GM19438 (cell line): ENCODE measurements around the gene HTR3A.
"Not testable (repeated sequence)": the region's sequence is repeated elsewhere in the genome, so short reads cannot be mapped to it uniquely, and the experiment has no call there.

Experiments used
- ATAC-seq: cut with Tn5 transposase; IDR thresholded peaks from one replicate; pipeline ENCODE4 v1.9.1; 2021; ENCODE audit warnings: low read depth; ENCODE audit not compliant: unreplicated experiment

The HTR3A gene

DNA sequence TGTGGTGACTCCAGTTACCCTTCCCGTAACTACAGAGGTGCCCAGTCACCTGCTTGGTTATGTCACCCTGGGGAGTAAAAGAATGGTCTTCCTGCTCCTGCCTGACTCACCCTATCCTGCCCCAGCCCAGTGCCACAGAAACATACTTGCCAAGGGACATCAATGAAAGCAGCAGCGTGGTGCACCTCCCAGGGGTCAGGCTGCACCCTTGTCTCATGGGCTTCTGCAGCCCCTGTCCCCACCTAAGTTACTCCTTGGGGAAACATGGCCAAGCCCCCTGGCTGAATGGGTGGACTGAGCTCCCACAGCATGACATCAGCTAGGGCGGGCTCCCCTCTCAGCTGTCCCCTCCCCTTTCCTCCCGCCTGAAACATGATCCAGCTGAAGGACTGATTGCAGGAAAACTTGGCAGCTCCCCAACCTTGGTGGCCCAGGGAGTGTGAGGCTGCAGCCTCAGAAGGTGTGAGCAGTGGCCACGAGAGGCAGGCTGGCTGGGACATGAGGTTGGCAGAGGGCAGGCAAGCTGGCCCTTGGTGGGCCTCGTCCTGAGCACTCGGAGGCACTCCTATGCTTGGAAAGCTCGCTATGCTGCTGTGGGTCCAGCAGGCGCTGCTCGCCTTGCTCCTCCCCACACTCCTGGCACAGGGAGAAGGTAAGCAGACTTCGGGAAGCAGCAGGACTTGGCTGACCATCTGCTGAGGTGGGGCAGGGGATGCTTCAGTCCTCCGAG is at the start of gene HTR3A:
TSS of gene HTR3A (plus strand) at position 368 of the 730 bp plus-strand sequence. CDS start at position 586, 218 bp downstream.
- no peak for ATAC-seq

DNA sequence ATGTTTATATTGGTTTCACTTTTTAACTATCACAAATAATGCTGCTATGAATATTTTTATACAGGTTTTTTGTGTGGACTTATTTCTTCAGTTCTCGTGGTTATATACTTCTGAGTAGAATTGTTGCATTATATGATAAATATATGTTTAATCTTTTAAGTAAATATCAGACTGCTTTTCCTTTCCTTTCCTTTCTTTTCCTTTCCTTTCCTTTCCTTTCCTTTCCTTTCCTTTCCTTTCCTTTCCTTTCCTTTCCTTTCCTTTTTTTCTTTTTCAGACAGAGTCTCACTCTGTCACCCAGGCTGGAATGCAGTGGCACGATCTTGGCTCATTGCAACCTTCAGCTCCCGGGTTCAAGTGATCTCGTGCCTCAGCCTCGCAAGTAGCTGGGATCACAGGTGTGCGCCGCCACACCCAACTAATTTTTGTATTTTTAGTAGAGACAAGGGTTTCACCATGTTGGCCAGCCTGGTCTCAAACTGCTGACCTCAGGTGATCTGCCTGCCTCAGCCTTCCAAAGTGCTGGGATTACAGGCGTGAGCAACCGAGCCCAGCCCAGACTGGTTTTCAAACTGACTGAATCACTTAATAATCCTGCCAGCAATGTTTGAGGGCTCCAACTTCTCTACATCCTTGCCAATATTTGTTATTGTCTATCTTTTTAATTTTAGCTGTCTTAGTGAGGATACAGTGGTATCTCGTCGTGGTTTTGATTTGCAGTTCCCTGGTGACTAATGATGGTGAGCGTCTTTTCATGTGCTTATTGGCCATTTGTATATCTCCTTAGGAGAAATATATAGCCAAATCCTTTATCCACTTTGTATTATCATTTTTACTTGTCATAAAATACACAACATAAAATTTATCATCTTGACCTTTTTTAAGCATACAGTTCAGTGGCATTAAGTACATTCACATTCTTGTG is 48.4 kb upstream of the HTR3A start:
- no peak for ATAC-seq

DNA sequence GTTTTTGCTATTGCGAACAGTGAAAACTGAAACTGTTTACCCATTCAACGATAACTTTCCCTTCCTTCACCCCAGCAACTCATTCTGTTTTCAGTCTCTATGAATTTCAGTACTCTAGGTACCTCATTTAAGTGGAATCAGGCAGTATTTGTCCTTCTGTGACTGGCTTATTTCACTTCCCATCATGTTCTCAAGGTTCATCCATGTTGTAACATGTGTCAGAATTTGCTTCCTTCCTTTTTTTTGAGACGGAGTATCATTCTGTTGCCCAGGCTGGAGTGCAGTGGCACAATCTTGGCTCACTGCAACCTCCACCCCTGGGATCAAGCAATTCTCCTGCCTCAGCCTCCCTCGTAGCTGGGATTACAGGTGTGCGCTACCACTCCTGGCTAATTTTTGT is 46.6 kb upstream of the HTR3A start:
- ATAC-seq: no peak

DNA sequence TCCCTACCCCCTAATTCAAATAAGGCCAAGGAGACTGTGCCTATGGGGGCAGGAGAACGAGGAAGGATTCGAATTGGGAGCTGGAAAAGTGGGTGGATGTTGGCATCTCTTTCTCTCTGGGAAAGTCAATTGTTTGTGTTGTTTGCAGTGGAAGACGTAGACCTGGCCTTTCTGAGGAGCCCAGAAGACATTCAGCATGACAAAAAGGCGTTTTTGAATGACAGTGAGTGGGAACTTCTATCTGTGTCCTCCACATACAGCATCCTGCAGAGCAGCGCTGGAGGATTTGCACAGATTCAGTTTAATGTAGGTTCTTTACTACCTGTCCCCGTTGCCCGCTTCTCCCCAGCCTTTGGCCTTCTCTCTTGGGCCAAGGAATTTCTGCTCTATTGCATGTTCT is 42.1 kb upstream of the HTR3A start:
- ATAC-seq: no peak

DNA sequence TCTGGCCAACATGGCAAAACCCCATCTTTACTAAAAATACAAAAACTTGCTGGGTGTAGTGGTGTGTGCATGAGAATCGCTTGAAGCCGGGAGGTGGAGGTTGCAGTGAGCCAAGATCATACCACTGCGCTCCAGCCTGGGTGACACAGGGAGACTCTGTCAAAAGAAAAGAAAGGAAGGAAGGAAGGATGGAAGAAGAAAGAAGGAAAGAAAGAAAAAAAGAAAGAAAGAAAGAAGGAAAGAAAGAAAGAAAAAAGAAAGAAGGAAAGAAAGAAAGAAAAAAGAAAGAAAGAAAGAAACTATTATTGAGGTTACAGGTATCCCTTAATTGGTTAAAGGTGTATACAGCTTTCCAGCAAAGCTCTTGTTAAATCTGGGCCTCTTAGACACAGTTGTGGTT is 40.7 kb upstream of the HTR3A start:
- ATAC-seq: not testable (repeated sequence)

DNA sequence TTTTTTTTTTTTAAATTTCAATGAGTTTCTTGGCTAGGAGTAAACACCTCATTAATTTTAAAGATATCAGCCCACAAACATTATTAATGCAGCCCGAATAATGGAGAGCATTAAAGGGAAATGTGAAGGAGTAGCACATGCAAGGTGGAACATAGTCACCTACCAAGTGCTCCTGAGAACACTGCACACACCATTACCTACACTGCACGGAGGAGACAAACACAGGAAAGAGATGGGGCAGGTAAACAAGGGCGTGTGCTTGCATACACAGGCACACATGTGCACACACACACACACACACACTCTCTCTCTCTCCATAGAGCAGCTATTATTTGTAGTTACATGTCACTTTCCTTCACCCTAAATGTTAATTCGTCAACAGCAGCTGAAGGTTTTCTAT is 40.1 kb upstream of the HTR3A start:
- ATAC-seq: no peak

DNA sequence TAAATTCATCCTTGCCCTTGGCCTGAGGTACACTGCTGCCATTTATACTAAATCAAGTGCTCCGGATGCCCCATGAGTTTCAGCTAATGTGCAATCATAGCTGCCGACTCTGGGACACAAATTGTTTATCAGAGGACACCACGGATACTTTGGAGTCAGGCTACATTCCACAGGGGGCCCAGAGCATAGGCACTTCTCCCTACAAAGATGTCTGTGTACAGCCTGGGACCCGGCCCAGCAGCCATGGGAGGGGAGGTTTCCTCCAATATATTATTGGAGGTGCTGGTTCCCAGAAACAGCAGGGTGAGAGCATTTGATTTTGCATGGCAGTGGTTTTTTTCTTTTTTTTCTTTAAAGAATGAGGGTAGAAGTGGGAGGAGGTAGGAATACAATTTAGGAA is 39.0 kb upstream of the HTR3A start:
- no peak for ATAC-seq

DNA sequence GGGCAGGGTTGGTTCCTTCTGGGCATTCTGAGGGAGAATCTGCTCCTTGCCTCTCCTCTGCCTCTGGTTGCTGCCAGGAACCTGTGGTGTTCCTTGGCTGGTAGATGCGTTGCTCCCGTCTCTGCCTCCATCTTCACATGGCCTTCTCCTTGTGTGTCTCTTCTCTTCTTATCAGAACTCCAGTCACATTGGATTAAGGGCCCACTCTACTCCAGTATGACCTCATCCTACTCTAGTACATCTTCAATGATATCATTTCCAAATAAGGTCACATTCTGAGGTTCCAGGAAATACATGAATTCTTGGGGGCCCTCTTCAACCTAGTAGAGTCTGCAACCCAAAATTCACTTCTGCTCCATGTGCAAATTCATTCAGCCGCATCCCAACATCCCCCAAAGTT is 37.0 kb upstream of the HTR3A start:
- no peak for ATAC-seq

DNA sequence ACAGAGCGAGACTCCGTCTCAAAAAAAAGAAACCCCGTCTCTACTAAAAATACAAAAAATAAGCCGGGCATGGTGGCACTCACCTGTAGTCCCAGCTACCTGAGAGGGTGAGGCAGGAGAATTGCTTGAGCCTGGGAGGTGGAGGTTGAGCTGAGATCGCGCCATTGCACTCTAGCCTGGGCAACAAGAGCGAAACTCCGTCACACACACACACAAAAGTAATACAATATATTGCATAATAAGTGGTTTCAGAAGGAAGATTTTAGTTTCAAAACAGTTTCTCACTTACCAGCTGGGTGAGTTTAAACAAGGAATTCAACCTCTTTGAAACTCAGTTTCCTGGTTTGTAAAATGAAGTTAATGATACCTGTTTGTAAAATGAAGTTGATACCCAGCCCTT is 32.7 kb upstream of the HTR3A start:
- ATAC-seq: no peak

DNA sequence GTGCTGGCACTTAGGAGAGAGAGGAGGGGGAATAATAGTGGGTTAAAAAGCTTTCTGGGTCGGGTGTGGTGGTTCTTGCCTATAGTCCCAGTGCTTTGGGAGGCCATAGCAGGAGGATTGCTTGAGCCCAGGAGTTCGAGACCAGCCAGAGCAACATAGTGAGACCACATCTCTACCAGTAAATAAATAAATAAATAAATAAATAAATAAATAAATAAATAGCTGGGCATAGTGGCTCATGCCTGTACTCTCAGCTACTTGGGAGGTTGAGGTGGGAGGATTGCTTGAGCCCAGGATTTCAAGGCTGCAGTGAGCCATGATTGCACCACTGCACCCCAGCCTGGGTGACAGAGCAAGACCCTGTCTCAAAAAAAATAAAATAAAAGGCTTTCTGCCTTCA is 28.7 kb upstream of the HTR3A start:
- ATAC-seq: not testable (repeated sequence)

DNA sequence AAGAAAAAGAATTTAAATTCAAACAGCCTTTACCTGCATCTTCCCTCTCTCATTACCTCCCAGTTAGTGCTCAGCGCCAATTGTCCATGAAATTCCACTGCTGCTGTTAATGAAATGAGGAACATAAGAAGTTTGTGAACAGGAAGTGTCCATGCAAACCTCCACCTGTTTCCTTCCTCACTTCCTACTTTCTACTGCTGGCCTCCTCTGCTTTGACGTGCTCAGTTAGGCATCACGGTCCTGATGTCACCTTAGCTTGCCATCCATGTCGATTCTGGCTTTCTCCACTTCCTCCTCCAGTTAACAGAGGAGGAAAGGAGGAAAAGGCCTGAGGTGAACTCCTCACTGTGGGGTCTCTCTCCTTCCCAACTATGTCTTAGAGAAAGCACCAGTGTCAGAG is 26.9 kb upstream of the HTR3A start:
- no peak for ATAC-seq

DNA sequence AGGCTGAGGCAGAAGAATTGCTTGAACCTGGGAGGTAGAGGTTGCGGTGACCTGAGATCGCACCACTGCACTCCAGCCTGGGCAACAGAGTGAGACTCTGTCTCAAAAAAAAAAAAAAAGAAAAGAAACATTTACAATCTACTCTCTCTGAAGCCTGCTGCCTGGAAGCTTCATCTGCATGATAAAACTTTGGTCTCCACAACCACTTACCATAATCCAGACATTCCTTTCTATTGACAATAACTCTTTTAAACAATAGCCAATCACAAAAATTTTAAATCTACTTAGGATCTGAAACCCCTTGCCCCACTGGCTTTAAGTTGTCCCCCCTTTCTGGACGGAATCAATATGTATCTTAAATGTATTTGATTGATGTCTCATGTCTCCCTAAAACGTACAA is 25.0 kb upstream of the HTR3A start:
- no peak for ATAC-seq

DNA sequence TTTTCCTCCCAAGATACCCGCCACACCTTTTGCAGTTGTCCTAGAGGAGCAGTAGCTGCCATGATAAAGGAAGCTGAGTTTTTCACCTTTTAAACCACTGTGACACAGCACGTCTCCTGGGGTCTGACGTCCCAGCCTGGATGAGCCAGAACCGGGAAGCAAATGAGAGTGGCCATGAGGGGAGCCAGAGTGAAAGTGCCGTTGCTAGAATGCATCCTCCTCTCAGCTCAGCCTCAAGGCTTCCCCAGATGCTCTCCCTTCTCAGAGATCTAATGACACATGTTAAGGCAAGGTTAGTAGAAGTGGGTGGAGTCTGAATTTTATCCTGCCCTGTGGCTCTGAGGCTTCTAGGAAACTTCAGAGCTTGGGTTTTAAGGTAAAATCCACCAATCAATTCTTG is 23.4 kb upstream of the HTR3A start:
- ATAC-seq: no peak

DNA sequence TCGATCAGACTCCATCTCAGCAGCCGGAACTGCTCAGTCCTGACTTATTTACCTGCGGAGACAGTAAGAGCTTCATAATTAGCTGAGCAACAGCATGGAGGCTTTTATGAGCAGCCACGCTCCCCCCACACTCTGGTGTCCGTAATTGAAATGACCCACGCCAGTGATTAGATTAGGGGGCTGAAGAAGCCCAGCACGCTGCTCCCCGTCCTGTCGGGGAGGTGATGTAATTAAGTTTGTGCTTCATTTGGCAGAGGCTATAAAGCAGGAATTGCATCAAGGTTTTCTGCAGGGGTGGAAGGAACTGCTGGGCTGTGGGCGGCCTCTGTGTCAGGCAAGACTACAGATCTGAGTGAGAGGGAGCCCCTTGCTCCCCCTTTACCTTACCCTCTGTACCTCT is 22.8 kb upstream of the HTR3A start:
- ATAC-seq: no peak

DNA sequence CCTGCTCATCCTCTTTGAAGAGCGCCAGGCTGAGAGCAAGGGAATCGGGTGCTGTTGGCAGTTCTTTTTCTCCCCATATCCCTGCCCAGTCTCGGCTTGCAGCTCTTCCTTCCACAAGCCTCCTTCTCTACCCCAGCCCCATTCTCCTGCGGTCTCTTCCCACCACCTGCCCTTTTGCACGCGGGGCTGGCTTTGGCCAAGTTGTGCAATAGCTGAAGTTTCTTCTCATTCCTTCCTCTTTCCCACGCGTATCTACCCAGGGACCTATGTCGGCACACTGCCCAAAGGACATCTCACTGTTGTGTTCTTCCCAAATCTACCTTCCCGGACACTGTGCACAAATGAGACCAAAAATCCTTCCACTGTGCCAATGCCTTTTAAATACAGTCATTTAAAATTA is 22.3 kb upstream of the HTR3A start:
- ATAC-seq: no peak

DNA sequence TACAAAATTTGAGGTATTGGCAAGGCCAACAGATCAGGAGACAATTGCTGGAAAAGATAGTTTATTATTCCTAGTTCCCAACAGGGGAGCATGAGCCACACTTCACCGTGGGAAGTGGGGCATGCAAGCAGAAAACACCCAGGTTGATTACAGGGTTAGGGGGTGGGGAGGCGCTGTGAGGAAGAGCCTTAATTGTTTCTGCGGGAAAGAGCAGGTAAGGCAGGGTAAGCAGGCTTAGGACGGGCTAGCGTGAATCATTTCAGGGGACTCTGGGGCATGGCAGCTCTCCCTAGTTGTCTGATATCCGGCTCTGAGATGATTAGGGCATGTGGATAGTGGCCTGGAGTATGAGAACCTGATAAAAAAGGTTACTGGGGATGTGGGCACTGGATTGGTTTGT is 20.7 kb upstream of the HTR3A start:
- no peak for ATAC-seq

DNA sequence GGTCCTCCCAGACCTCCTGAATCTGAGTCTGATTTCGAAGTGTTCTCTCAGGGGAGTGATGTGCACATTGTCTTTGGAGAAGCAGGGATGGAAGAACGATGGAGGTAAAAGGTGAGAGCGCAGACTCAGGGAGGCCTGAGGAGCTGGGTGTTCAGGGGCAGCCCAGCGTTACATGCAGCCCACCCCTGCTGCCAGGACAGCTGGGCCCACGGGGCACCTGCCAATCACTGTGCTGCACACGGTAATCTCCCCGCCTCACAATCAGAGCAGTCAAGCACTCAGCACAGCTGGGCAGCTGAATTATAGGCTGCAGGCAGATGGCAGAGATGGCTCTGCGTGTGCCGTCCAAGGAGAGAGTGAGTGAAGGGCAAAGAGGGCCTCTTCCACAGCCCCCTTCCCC is 17.9 kb upstream of the HTR3A start:
- no peak for ATAC-seq

DNA sequence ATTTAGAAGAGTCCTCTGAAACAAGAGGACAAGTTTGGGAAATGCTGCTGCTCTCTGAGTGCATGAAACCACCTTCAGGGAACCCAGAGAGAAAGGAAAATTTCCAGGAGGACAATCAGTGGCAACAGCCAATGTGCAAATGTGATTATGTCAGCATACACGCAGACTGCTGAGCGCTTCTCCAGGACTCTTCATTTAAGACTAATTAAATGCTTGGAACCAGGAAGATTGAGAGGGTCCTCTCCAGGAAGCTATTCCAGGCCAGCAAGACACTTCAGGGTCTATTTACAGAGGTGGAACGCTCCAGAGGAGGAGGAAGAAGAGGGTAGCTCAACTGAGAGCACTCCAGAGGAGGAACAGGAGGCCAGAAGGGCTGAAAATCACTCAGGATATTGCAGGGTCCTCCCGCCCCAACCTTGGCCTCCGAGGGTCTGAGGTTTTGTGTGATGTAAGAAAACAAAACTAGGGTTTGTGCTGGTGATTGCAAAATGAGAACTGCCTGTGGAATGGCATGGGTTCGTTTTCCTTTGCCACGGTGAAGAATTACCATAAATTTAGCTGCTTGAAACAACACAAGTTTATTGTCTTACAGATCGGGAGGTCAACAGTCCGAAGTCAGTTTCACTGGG is 14.1 kb upstream of the HTR3A start:
- no peak for ATAC-seq

DNA sequence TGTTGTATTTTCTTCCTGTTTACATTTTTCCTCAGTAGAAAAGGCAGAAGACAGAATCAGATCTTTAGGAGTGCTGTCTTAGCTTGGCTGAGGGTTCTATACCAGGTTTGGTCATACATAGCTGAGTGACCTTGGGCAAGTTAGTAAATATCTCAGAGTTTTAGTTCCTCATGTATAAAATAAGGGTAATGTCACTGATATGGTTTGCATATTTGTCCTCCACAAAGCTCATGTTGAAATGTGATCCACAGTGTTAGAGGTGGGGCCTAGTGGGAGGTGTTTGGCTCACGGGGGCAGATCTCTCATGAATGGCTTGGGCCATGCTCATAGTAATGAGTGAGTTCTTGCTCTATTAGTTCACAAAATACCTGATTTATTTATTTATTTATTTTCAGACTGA is 7.5 kb upstream of the HTR3A start:
- no peak for ATAC-seq

DNA sequence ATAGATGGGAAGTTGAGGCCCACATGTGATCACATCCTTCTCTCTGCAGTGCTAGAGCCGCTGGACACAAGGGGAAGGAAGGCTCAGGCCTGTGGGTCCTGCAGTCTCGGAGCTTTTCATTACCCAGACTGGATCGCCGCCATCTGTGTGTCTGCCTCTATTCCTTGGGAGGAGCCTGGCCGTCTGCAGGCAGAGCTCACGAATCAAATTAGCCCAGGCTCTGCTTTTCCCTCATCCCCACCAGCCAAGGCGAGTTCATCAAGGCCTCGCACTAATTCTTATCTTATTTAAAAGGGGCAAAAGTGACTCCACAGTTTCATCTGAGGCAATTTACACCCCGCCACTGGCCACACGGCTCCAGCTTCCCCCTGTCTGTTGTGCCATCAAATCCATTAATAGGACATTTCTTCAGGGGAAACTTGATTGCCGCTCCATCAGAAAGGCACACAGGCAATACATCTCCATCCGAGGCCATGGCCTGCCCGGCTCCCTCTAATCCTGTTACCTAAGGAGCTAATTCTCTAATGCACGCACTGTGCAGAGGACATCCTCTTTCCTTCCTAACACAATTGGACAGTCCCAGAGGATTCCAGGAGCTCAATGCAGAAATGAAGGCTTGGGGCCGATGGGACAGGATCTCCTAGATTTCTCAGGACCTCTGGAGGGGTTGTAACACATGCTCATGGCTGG is 3.3 kb upstream of the HTR3A start:
- no peak for ATAC-seq

DNA sequence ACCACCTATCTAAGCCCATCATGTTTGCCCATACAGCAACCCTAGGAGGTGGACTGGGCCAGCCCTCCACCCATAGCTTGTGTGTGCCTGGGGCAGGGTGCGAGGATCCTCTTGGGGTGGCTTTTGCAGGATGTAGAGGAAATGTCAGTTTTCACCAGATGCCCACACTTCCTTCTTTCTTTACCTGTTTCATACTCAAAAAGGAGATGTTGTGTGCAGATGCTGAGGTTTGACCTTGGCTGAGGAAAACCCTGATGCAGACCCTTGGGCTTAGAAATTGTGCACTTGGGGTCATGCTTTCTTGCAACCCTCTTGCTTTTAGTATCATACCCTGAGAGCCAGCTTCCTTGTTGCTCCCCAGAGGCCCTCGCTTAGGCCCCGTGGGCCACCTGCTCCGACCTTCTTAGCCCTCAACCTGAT is 2.2 kb downstream of the HTR3A start:
- ATAC-seq: no peak
